Measurements from ENCODE around the gene SKP2.

The SKP2 gene

GRCh38 chr5:36200513-36200912, 48.6 kb downstream of the SKP2 start:
- DNase-seq (ENCODE audit: low read depth in 2 of 2), result no peak

DNA sequence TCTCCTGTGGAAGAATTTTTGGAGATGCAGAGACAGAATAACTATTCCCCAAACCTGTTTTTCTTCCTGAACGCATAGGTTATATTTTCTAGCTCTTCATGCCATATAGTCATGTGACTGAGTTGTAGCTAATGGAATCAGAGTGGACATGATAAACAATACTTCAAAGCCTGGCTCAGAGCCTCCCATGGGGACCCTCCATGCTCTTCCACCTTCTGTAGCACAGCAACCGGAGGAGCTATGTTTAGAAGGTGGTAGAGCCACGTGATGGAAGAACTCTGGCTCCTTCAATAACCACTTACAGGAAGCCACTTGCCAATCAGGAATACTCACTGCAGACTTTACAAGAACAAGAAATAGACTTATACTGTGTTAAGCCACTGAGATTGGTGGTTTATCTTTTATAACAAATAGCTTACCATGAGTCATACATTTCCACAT, 50.6 kb downstream of the SKP2 start:
- DNase-seq (ENCODE audit: low read depth in 2 of 2), result no peak

DNA sequence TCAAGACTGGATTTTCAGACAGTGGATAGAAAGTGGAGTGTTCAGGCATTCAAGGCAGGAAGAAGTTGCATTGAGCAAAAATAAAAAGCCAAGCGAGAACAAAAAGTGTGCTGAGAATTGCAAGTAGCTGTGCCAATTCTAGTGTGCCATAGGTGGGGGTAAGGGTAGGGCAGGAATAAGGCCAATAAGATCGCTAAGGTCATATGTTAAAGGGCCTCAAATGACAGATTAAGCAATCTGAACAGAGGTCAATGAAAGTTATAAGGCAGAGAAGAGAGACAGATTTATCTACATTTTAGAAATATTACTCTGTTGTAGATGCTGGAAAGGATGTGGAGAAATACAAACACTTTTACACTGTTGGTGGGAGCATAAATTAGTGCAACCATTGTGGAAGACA, 53.4 kb downstream of the SKP2 start:
- no peak for DNase-seq (ENCODE audit: low read depth in 2 of 2)

DNA sequence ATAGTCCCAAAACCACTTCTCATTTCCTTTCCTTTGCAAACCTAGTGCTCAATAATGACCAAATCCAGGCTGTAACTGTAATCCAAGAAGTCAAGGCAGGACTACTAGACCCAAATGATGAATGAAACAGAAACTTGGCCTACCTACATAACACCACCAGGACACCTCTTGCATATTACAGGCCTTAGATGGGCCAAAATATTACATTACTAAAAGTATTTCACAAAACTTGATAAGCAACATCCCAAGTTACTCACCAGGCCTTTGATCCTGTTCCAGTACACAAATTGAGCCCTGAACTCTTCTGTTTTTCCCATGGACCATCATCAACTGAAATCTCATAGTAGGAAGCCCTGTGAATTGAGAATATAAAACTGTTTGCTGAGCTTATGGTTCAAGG, 55.0 kb downstream of the SKP2 start:
- no peak for DNase-seq (ENCODE audit: low read depth in 2 of 2)

DNA sequence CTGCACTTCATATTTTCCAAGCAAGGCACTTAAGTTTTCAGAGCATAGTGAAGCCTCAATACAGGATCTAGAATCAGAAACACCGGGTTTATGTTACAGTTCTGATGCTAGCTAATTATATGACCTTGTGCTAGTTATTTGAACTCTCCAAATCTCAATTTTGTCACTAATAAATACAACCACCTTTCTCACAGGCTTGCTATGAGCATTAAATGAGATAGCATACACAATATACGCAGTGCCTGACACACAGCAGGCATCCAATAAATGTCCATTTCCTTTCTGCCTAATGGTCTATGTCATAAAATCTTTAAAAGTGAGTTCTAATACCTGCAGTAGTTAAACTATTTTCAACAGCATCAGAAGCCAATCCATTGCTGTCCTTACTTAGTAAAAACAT, 56.9 kb downstream of the SKP2 start:
- DNase-seq (ENCODE audit: low read depth in 2 of 2), result no peak

GRCh38 chr5:36209664-36210063, 57.8 kb downstream of the SKP2 start:
- no peak for DNase-seq (ENCODE audit: low read depth in 2 of 2)

GRCh38 chr5:36214436-36214835, 62.5 kb downstream of the SKP2 start:
- no peak for DNase-seq (ENCODE audit: low read depth in 2 of 2)

DNA sequence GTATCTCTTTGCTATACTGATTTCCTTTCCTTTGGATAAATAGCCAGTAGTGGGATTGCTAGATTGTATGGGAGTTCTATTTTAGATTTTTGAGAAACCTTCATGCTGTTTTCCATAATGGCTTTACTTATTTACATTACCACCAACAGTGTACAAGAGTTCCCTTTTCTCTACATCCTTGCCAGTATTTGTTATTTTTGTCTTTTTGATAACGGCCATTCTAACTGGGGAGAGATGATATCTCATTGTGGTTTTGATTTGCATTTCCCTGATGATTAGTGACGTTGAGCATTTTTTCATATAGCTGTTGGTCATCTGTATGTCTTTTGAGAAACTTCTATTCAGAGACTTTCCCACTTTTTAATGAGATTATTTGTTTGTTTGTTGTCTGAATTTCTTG, 64.0 kb downstream of the SKP2 start:
- no peak for DNase-seq (ENCODE audit: low read depth in 2 of 2)

GRCh38 chr5:36217567-36217966, 65.7 kb downstream of the SKP2 start:
- no peak for DNase-seq (ENCODE audit: low read depth in 2 of 2)

GRCh38 chr5:36217988-36218387, 66.1 kb downstream of the SKP2 start:
- DNase-seq (ENCODE audit: low read depth in 2 of 2), result no peak

- DNase-seq (ENCODE audit: low read depth in 2 of 2), result no peak
Measured at GRCh38 chr5:36222620-36223019, 70.7 kb downstream of the SKP2 start.

- no peak for DNase-seq (ENCODE audit: low read depth in 2 of 2)
Measured at GRCh38 chr5:36227046-36227445, 75.1 kb downstream of the SKP2 start.

DNA sequence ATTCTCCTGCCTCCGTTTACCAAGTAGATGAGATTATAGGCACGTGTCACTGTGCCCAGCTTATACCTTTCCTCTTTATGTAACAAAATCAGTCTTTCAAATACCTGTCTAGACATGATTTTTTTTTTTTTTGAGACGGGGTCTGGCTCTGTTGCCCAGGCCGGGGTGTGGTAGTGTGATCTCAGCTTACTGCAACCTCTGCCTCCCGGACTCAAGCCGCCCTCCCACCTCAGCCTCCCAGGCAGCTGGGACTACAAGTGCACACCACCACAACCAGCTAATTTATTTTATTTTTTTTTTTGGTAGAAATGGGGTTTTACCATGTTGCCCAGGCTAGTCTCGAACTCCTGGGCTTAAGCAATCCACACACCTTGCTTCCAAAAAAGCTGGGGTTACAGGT, 76.6 kb downstream of the SKP2 start:
- no peak for DNase-seq (ENCODE audit: low read depth in 2 of 2)

- no peak for DNase-seq (ENCODE audit: low read depth in 2 of 2)
Measured at GRCh38 chr5:36230151-36230790, 78.4 kb downstream of the SKP2 start.

DNA sequence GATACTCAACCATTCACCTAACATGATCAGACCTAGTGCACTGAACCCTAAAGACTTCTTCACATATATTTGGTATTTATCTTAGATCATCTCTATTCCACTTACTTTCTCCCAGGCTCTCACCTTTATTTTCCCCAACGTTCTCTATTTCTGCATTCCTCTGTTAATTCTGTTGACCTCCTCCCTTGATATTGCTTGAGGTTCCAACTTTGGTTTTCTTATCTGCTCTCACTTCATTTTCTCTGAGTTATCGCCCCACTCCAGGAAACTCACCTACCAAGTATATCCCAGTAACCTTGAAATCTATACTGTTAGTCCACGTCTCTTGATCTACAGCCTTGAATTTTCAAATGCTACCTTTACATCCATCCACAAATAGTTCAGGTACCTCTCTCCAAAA, 80.6 kb downstream of the SKP2 start:
- no peak for DNase-seq (ENCODE audit: low read depth in 2 of 2)
